GM18858 (cell line): ENCODE results near the gene NEO1.

Experiments
- ATAC-seq: cut with Tn5 transposase; IDR thresholded peaks from one replicate; pipeline ENCODE4 v1.9.1; 2021; ENCODE audit not compliant: unreplicated experiment

NEO1 gene

GRCh38 chr15:73075160-73075859 is 23.0 kb downstream of the NEO1 start:
- no peak for ATAC-seq

- no peak for ATAC-seq
Observed at GRCh38 chr15:73078291-73078690, 26.0 kb downstream of the NEO1 start.

GRCh38 chr15:73078722-73079121 is 26.5 kb downstream of the NEO1 start:
- ATAC-seq, result no peak

GRCh38 chr15:73079565-73079964 is 27.3 kb downstream of the NEO1 start:
- ATAC-seq, result no peak

- ATAC-seq, result no peak
Observed at GRCh38 chr15:73081321-73081958, 29.2 kb downstream of the NEO1 start.

GRCh38 chr15:73082812-73083211 is 30.5 kb downstream of the NEO1 start:
- no peak for ATAC-seq

GRCh38 chr15:73087098-73087497 is 34.8 kb downstream of the NEO1 start:
- no peak for ATAC-seq

GRCh38 chr15:73105064-73105463 is 52.8 kb downstream of the NEO1 start:
- no peak for ATAC-seq

- no peak for ATAC-seq
Observed at GRCh38 chr15:73108676-73109075, 56.4 kb downstream of the NEO1 start.

GRCh38 chr15:73109765-73110164 is 57.5 kb downstream of the NEO1 start:
- ATAC-seq, result no peak

- no peak for ATAC-seq
Observed at GRCh38 chr15:73110201-73110600, 57.9 kb downstream of the NEO1 start.

- ATAC-seq, result no peak
Observed at GRCh38 chr15:73114064-73114463, 61.8 kb downstream of the NEO1 start.

- no peak for ATAC-seq
Observed at GRCh38 chr15:73116164-73116563, 63.9 kb downstream of the NEO1 start.

GRCh38 chr15:73118055-73118454 is 65.8 kb downstream of the NEO1 start:
- no peak for ATAC-seq

- no peak for ATAC-seq
Observed at GRCh38 chr15:73119478-73119877, 67.2 kb downstream of the NEO1 start.

GRCh38 chr15:73120269-73120668 is 68.0 kb downstream of the NEO1 start:
- no peak for ATAC-seq

- no peak for ATAC-seq
Observed at GRCh38 chr15:73125219-73125618, 73.0 kb downstream of the NEO1 start.

- ATAC-seq, result no peak
Observed at GRCh38 chr15:73127302-73127936, 75.2 kb downstream of the NEO1 start.

GRCh38 chr15:73130830-73131229 is 78.6 kb downstream of the NEO1 start:
- ATAC-seq, result no peak

GRCh38 chr15:73134196-73134595 is 81.9 kb downstream of the NEO1 start:
- ATAC-seq, result no peak

GRCh38 chr15:73139041-73139743 is 86.9 kb downstream of the NEO1 start:
- ATAC-seq, result no peak
